Mesodermal cell (in vitro differentiated cells): Measurements from ENCODE around the gene ATP6V0A1.

ENCODE experiments used
- H3K27ac ChIP-seq: 2 replicates; pipeline ENCODE4 v1.7.0; 2013; ENCODE audit warnings: mild to moderate bottlenecking, low read depth, low read length, moderate library complexity; ENCODE audit not compliant: severe bottlenecking
- H3K36me3 ChIP-seq: 2 replicates; pipeline ENCODE4 v1.7.1; 2013; ENCODE audit warnings: mild to moderate bottlenecking, low read length, moderate library complexity; ENCODE audit not compliant: control insufficient read depth, insufficient read depth
- H3K4me1 ChIP-seq: one replicate; pipeline ENCODE4 v1.7.1; 2013; ENCODE audit warnings: mild to moderate bottlenecking, low read length; ENCODE audit not compliant: insufficient read depth, control insufficient read depth, poor library complexity, severe bottlenecking
- H3K4me3 ChIP-seq: 2 replicates; pipeline ENCODE4 v1.7.0; 2013; ENCODE audit warnings: low read length, control low read depth, mild to moderate bottlenecking; ENCODE audit not compliant: insufficient read depth, poor library complexity, severe bottlenecking; ENCODE audit errors: extremely low read depth
- H3K9me3 ChIP-seq: 2 replicates; pipeline ENCODE4 v1.7.1; 2013; ENCODE audit warnings: mild to moderate bottlenecking, low read length, moderate library complexity; ENCODE audit not compliant: control insufficient read depth
- WGBS, 2 experiments: methylation state at CpG; one replicate each; pipeline ENCODE4 v1.1.5; 2013; ENCODE audit warnings: missing lambda C conversion rate in 2 of 2; ENCODE audit not compliant: insufficient coverage in 2 of 2; 5-methylcytosine and 5-hydroxymethylcytosine counted together

ATP6V0A1 gene

GRCh38 chr17:42519546-42520491, 61.1 kb downstream of the ATP6V0A1 start:
- Histone ChIP-seq H3K9me3 (no peaks in the 10 kb centered on the region), H3K36me3 (peaks cover 26% of the 10 kb centered on the region), H3K4me1 (peaks cover 64% of the 10 kb centered on the region), H3K27ac (peak overlapping the region; percentile 100), H3K4me3 (peak overlapping the region; percentile 15)
- 24 to 29% methylated on average over 6 to 8 of the region's 12 CpGs for WGBS, 2 experiments

- WGBS, 2 experiments, result 49 to 57% methylated on average over 6 to 8 of the region's 9 CpGs
- no peak overlapping the region for H3K4me3 ChIP-seq
- no peaks in the 10 kb centered on the region for H3K9me3 ChIP-seq
- peak overlapping the region; percentile 100 for H3K27ac ChIP-seq
- H3K4me1 ChIP-seq, result peaks cover 63% of the 10 kb centered on the region
- H3K36me3 ChIP-seq, result peaks cover 24% of the 10 kb centered on the region
These were observed 61.9 kb downstream of the ATP6V0A1 start for GRCh38 chr17:42520540-42520951.

- H3K9me3 ChIP-seq, result no peaks in the 10 kb centered on the region
- H3K27ac ChIP-seq, result peak overlapping the region; percentile 100
- H3K4me3 ChIP-seq, result no peak overlapping the region
- H3K4me1 ChIP-seq, result peaks cover 58% of the 10 kb centered on the region
- peaks cover 21% of the 10 kb centered on the region for H3K36me3 ChIP-seq
- 90 to 94% methylated on average over 2 to 3 of the region's 8 CpGs for WGBS, 2 experiments
These were observed 62.4 kb downstream of the ATP6V0A1 start for GRCh38 chr17:42521036-42521435.

- Histone ChIP-seq H3K9me3 (no peaks in the 10 kb centered on the region), H3K36me3 (peaks cover 16% of the 10 kb centered on the region), H3K4me3 (no peak overlapping the region), H3K4me1 (peaks cover 53% of the 10 kb centered on the region), H3K27ac (peak overlapping the region; percentile 100)
- WGBS, 2 experiments, result 98 to 99% methylated on average over 7 to 11 of the region's 11 CpGs
These were observed 63.1 kb downstream of the ATP6V0A1 start for GRCh38 chr17:42521666-42522262.

GRCh38 chr17:42522263-42522790, 63.6 kb downstream of the ATP6V0A1 start:
- Histone ChIP-seq H3K4me1 (peaks cover 56% of the 10 kb centered on the region), H3K4me3 (no peak overlapping the region), H3K9me3 (no peaks in the 10 kb centered on the region), H3K36me3 (peaks cover 15% of the 10 kb centered on the region), H3K27ac (no peak overlapping the region)
- 92 to 94% methylated on average over 7 of the region's 9 CpGs for WGBS, 2 experiments

GRCh38 chr17:42522798-42523278, 64.2 kb downstream of the ATP6V0A1 start:
- no peak overlapping the region for H3K4me3 ChIP-seq
- WGBS, 2 experiments, result 89 to 94% methylated on average over 5 of the region's 8 CpGs
- H3K9me3 ChIP-seq, result no peaks in the 10 kb centered on the region
- H3K27ac ChIP-seq, result no peak overlapping the region
- peaks cover 56% of the 10 kb centered on the region for H3K4me1 ChIP-seq
- peaks cover 15% of the 10 kb centered on the region for H3K36me3 ChIP-seq

- H3K4me1 ChIP-seq, result peaks cover 42% of the 10 kb centered on the region
- no peak overlapping the region for H3K27ac ChIP-seq
- no peaks in the 10 kb centered on the region for H3K9me3 ChIP-seq
- H3K4me3 ChIP-seq, result no peak overlapping the region
- peaks cover 15% of the 10 kb centered on the region for H3K36me3 ChIP-seq
- 83 to 100% methylated on average over 1 of the region's 2 CpGs for WGBS, 2 experiments
These were observed 66.5 kb downstream of the ATP6V0A1 start for GRCh38 chr17:42525221-42525620.

GRCh38 chr17:42526031-42526444, 67.4 kb downstream of the ATP6V0A1 start:
- Histone ChIP-seq H3K27ac (peak overlapping the region; percentile 29), H3K9me3 (no peaks in the 10 kb centered on the region), H3K4me3 (no peak overlapping the region), H3K4me1 (peaks cover 40% of the 10 kb centered on the region), H3K36me3 (peaks cover 15% of the 10 kb centered on the region)
- 86 to 93% methylated on average over 1 to 2 of the region's 6 CpGs for WGBS, 2 experiments

GRCh38 chr17:42527932-42528331, 69.3 kb downstream of the ATP6V0A1 start:
- Histone ChIP-seq H3K36me3 (peaks cover 3% of the 10 kb centered on the region), H3K4me3 (no peak overlapping the region), H3K27ac (no peak overlapping the region), H3K9me3 (no peaks in the 10 kb centered on the region), H3K4me1 (peaks cover 31% of the 10 kb centered on the region)
- WGBS, 2 experiments, result 86 to 94% methylated on average over 1 to 2 of the region's 6 CpGs

- H3K36me3 ChIP-seq, result no peaks in the 10 kb centered on the region
- no peak overlapping the region for H3K27ac ChIP-seq
- WGBS, 2 experiments, result 89 to 96% methylated on average over 3 of the region's 3 CpGs
- no peak overlapping the region for H3K4me3 ChIP-seq
- peaks cover 26% of the 10 kb centered on the region for H3K4me1 ChIP-seq
- no peaks in the 10 kb centered on the region for H3K9me3 ChIP-seq
These were observed 70.4 kb downstream of the ATP6V0A1 start for GRCh38 chr17:42529061-42529460.
